GM19438 (cell line): ENCODE data around the gene FSHR.

Experiments used
- ATAC-seq: cut with Tn5 transposase; IDR thresholded peaks from one replicate; pipeline ENCODE4 v1.9.1; 2021; ENCODE audit warnings: low read depth; ENCODE audit not compliant: unreplicated experiment

The FSHR gene, protein sequence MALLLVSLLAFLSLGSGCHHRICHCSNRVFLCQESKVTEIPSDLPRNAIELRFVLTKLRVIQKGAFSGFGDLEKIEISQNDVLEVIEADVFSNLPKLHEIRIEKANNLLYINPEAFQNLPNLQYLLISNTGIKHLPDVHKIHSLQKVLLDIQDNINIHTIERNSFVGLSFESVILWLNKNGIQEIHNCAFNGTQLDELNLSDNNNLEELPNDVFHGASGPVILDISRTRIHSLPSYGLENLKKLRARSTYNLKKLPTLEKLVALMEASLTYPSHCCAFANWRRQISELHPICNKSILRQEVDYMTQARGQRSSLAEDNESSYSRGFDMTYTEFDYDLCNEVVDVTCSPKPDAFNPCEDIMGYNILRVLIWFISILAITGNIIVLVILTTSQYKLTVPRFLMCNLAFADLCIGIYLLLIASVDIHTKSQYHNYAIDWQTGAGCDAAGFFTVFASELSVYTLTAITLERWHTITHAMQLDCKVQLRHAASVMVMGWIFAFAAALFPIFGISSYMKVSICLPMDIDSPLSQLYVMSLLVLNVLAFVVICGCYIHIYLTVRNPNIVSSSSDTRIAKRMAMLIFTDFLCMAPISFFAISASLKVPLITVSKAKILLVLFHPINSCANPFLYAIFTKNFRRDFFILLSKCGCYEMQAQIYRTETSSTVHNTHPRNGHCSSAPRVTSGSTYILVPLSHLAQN

DNA sequence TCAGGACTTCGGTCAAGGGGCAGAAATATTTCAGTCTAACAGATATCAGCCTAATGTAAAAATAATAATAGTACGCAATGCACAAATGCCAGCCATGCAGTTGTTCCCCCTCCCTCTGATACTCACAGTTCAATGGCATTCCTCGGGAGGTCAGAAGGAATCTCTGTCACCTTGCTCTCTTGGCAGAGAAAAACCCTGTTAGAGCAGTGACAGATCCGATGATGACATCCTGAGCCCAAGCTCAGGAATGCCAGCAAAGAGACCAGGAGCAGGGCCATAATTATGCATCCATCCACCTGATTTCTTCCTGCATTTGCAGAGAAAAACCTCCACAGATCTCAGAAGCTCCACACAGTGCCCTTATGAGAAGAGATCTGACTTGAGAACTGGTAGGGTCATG is at the start of gene FSHR:
Gene FSHR, minus strand, starts transcription at position 376 of the 400 bp plus-strand sequence. Its CDS starts 98 bp downstream, at position 278.
- no peak for ATAC-seq

DNA sequence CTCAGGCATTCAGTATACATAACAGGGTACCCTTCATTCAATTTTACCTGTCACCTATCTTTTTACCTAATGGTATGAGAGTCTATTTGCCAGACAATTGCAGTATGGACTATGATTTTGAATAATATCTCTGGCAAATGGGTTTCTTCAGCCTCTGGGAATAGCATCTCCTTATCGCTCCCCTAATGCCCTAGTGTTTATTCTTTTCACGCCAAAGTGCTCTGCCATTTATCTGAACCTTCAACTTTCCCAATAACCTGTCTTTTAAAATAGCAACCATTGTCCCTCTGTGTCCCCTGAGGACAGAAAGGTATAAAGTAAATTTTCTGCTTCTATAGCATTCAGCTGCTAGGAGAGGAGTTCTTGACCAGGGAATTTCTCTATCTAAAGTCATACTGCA is 45.0 kb upstream of the FSHR start:
- no peak for ATAC-seq

DNA sequence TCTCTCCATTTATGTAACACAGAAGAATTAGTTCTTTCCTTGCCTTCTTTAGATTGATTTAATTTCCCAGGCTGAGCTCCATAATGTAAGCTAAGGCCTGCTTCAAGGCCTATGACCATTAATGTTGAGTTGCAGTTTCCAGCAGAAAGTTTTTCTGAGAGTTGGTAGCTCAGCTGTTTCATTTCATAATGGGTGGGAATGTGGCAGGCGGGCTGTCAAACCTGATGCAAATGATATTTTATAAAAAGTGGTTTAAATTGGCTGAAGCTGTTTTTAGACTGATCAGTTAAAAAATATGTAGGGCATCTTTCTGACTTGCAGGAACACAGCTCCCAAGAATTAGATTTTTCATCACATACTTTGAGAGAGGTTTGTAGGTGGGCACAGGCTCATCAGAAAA is 40.4 kb upstream of the FSHR start:
- ATAC-seq = no peak

DNA sequence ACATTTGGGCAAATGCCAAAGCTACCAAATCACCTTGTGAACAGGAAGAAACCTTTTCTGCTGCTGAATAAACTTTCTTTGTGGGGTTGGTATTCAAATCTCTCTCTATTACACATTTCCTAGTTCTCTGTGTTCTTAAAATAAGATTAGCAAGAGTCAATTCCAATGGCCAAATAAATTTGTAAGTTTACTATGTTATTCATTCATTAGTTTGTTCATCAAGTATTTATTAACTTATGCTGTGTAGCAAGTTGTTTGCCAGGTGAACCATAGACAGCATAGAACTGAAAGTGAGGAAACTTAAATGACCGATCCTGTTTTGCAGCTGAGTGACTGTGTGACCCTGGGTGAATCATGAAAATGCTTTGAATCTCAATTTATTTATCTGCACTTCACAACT is 37.7 kb upstream of the FSHR start:
- no peak for ATAC-seq

DNA sequence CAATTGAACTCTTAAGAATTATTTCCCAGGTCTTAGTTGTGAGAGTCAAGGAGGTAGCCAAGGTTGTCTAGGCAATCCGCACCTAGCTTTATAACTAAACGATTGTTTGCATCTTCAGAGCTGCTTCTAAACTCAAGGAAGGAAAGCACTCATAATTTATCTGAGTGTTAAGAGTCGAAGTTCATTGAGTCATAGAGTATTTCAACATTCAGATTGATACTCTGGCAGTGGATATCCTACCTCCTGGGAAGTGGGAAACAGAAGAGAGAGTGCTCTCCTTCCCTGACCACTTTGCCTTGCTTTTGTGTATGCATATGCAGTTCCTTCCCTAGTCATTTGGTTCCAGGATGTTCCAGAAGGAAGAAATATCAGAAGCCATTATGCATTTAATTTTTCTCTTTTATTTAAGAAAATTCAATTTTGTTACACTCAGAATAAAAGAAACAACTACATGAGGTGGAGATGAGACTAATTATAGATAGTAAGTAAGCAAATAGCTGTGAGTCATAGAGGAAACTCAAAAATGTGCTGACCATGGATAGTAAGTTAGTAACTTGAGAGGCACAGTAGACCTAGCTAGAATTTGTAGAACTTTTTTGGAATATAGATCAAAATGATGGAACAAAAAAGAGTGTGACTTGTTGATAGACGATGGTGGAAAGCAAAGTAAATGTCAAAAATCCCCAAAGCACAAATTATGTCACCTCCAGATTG is 35.4 kb upstream of the FSHR start:
- no peak for ATAC-seq

DNA sequence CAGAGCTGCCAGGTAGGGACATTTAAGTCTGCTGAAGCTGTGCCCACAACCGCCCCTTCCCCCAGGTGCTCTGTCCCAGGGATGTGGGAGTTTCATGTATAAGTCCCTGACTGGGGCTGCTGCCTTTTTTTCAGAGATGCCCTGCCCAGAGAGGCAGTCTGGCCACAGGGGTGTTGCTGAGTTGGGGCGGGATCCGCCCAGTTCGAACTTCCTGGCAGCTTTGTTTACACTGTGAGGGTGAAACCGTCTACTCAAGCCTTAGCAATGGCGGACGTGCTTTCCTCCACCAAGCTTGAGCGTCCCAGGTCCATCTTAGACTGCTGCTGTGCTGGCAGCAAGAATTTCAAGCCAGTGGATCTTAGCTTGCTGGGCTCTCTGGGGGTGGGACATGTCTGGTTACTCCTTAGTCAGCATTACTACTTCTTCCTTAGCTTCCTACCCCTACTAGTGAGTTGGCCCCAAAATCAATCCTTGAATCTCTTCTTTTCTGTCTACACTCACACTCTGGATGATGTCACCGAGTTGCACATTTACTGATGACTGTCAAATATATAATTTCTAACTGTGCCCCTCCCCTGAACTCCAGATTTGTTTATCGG is 31.8 kb upstream of the FSHR start:
- ATAC-seq = no peak

DNA sequence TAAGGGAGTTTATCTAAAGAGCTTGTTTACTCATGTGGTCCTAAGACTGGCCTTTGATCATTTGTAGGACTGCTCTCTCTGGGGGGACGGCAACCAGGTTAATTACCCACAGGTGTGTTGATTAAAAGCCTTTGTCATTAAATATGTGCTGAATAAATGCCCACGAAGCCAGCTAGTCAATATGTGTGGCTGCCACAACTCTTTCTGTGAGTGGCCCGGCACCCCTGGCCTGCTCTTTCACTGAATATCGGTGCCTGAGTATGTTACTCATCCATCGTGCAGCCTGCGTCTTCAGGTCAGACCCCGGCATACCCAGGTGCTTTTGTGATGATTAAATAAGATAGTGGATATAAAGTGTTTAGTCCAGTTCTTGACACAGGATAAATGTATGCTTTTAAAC is 24.3 kb upstream of the FSHR start:
- no peak for ATAC-seq

DNA sequence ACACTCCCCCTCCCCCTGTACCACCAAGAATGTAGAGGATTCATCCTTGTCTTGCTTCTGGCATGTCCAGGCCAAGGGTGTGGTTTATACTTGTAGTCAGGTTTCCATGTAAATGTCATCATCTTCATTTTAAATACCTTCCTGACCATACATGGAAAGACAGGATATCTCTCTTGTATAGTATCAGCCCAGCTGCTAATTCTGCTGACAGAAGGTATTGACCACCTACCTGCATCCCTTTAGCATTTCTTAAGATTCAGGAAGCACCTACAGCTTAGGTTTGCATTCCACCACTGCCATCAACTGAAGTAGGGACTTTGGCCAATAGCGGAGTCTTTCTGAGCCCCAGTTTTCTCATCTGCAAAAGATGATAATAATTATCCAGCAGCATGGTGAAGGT is 22.9 kb upstream of the FSHR start:
- ATAC-seq = no peak

DNA sequence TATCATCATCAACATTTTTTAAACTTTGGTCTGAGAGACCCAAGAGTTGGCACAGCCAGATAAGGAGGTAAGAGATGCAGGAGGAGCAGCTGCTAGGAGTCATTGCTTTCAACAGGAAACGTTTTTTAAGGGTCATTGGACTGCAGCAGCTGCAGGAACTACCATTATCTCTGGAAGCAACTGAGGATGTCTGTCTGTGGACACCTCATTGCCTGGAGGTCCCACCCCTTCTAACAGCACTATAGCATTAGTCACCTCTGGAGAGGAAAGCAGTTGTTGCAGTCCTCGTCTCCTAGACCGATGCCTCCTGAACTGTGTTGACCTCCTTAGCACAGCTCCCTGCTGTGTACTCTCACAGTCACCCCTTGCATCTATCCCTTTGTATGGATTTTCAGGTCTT is 21.5 kb upstream of the FSHR start:
- no peak for ATAC-seq

DNA sequence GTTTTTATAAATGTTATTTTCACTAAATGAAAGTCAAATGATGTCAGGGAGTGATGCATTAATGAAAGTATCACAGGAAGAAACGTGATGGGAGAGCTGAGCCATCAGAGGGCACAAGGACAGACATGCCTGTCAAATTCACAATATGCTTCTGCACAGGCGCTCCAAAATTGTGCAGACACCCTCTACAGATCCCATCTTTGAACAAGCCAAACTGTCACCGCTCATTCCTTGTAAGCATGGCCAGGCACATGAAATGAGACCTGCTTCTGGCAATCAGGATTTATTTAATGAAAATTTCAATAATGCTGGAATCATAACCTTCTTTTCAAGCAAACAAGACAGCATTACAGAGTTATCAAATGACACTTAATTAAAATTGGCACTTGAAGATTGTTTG is 20.4 kb upstream of the FSHR start:
- no peak for ATAC-seq

DNA sequence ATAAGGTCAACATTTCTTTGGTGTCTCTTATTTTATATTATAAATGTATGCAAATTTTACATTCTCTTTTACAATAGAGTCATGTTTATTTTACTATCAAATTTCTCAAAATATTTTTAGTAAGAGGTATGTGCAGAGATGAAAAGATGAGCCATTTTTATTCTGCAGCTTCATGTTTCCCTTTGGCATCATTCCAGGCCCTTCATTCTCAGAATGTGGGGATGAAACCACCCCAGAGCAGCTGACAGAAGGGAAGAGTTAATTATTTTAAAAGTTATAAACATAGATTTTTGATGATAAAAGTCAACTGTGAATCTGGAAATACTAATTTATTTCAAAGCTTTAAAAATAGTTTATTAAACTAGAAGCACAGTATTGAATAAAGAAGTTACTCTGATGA is 12.8 kb upstream of the FSHR start:
- no peak for ATAC-seq

DNA sequence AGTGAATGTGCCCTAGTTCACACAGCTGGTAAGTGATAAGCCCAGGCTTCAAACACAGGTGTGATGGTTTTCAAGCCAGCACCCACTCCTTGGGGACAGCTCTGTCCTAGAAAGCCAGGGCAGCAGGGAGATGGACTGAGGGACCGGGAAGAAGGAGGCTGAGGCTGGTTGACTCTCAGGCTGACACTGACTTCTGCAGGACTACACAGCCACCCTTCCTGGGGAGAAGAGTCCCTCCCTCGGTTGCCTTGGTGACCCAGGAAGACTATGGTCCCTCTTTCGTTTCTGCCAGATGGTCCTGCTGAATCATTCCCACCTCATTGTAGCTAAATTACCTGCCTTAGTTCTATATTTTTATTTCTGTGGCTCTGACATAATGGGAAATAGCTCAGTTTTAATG is 11.3 kb upstream of the FSHR start:
- no peak for ATAC-seq

DNA sequence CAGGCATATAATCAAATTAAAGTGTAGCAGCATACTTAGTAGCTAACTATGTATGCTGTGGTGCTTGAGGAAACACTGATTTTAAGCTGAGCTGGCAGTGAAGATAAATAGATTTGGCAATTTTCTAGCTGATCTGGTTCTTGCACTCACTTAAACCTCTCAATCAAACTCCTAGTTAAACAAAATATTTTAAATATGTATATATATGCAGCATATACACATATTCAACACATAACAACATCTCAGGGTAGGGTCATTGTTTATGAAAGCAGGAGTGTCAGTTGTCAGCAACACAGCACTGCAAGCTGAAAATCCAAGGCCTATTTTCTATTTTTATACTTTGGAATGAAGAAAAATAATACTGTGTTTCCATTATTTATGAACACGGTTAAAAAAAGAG is 10.4 kb upstream of the FSHR start:
- ATAC-seq = no peak

DNA sequence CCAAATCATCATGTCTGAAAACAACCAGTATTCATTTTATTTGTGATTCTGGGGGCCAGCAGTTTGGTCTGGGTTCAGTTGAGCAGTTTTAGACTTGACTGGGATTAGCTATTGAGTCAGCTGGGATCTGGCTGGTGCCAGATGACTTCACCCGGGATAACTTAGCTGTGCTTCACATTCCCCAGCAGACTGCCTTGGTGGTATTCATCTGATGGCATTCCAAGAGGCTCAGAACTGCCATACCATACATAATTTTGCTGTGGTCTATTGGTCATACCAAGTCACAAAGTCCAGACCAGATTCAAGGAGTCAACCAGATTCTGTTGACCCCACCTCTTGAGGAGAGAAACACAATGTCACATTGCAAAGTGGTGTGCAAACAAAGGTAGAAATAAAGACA is 7.8 kb upstream of the FSHR start:
- ATAC-seq = no peak

DNA sequence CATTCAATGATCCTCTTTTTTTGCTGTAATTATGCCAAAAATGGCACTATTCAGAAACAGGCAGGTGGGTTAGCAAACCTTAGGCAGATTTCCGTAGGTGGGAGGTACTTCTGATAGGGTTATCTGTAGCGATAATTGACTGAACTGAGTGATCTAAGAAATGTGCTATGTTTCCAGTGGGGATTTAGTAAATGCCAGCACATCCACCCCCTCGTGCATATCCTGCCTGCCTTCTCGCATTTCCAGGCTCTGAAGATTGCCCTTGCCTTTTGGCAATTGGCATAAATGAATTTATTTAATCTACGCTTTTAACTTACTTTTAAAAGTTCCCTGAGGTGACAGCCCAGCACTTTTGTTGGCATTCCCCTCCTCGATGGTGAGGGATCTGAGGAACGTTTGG is 576 bp upstream of the FSHR start:
- ATAC-seq = no peak

DNA sequence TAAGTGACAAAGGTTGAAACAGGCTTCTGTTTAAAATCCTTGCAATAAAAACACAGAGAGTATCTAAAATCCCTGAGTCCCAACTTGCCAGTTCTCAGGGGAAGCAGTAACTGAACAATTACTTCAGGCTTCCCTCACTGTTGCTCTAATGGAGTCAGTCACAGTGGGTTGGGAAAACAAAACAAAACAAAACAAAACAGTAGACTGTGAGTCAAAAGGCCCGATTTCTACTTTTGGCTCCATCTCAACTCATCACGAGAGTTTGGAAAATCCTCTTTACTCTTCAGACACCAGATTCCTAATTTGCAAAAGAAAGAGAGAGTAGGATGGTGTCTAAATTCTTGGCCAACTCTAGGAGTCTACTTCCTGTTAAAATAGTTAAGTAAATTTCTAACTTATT is 1.1 kb downstream of the FSHR start:
- ATAC-seq = no peak

DNA sequence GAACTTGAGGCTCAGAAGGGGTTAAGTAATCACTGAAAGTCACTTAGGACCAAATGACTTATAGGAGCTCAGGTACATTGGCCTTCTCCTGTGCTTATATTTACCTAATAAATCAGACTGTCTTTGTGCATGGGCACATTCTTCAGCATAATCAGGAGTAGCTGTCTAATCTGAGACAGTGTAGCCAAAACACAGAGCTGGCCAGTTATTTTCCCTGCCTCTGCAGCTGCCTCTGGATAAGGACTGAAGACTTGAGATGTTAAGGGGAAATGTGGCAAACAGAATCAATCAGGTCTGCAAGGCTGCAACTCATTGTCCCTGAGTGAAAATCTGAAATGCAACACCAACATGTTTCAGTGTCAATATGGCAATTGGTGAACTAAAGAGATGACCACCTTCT is 1.5 kb downstream of the FSHR start:
- no peak for ATAC-seq

DNA sequence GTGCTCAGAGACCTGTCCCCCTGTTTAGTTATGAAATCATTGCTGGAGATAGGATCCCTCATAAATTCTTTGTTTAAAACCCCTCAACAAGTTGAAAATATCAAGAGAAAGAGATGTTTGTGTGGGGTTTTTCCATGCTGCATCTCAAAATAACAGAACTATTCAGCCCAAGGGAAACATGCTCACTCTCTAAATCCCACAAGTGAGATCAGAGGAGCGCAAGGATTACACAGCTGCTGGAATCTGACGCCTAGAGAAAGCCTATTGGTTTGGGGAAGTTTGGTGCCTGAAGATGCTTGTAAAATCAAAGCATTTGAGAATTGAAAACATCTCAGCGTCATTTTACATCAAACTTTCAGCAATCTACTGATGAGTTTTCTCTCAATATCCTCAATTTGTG is 7.9 kb downstream of the FSHR start:
- no peak for ATAC-seq

DNA sequence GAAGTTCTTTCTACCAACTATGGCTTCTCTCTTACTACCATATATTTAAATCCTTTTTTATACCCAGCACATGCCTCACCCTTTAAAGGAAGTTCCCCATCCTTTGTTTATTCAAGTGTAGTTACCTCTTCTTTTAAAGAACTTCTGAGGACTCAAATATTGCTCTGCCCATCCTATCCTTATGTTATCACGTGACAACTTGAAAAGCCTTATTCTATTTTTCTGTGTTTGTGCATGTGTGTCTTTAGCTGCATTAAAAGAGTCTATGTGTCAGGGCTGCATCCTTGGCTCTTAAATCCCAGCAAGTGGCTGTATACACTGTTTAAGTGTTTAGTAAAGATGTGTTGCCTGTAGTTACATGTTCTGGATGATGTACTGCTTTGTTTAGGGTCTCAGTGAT is 22.5 kb downstream of the FSHR start:
- ATAC-seq = no peak

DNA sequence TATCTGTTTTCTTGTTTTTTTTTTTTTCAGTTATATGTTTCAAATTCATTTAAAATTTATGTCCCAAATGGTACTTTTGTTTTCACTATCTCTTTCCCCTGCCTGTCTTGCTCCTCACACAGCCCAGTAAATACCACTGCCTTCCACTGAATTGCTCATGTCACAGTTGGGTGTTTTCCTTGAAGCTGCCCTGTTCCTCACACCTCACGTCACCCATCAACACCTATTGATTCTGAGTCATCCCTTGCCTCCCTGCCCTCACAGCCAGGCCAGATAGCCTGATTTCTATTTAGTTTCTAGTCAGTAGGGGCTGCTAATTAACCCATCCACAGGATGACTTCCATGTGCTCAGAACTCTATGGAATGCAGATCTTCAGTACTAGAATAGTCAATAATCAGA is 25.3 kb downstream of the FSHR start:
- no peak for ATAC-seq

DNA sequence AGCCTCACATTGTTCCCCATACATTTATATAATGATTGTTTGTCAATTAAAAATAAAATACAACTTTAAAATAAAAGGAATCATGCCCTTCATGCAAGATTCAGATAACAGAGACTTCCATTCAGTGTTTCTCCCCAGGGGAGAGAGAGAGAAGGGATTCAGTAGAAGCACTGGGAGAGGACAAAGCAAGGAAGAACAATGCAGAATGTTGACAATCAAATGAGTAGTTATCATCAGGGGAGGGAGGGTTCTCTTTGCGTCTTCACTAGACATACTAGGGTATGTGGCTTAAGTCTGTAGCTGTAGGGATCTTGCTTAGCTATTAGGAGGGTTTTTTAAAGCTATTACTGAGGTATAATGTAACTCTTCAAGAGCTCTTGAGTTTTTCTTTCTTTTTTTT is 30.7 kb downstream of the FSHR start:
- no peak for ATAC-seq
